HT1080 (cell line): ENCODE results near the gene ARHGAP33. TPM values are rescaled to one million over a fixed set of nuclear protein-coding genes. Genes with fewer than 3 reads are reported as not detected.

Experiments used
- DNase-seq: peaks from one replicate; pipeline ENCODE4 v3.0.0-alpha.2; 2015; ENCODE audit warnings: low read depth
- polyA plus RNA-seq, 2 experiments: library from polyadenylated mRNA; depleted of rRNA; stranded (reverse); fragments of >200 nt; gene quantifications; 2 replicates each; pipeline ENCODE4 v1.2.3, GENCODE V29; 2015
- total RNA-seq: library from RNA; depleted of rRNA; stranded (reverse); fragments of >200 nt; shearing (Covaris generic); gene quantifications from 2 replicates; pipeline ENCODE4 v1.2.3, GENCODE V29; 2014; rRNA removed

ARHGAP33 gene, protein sequence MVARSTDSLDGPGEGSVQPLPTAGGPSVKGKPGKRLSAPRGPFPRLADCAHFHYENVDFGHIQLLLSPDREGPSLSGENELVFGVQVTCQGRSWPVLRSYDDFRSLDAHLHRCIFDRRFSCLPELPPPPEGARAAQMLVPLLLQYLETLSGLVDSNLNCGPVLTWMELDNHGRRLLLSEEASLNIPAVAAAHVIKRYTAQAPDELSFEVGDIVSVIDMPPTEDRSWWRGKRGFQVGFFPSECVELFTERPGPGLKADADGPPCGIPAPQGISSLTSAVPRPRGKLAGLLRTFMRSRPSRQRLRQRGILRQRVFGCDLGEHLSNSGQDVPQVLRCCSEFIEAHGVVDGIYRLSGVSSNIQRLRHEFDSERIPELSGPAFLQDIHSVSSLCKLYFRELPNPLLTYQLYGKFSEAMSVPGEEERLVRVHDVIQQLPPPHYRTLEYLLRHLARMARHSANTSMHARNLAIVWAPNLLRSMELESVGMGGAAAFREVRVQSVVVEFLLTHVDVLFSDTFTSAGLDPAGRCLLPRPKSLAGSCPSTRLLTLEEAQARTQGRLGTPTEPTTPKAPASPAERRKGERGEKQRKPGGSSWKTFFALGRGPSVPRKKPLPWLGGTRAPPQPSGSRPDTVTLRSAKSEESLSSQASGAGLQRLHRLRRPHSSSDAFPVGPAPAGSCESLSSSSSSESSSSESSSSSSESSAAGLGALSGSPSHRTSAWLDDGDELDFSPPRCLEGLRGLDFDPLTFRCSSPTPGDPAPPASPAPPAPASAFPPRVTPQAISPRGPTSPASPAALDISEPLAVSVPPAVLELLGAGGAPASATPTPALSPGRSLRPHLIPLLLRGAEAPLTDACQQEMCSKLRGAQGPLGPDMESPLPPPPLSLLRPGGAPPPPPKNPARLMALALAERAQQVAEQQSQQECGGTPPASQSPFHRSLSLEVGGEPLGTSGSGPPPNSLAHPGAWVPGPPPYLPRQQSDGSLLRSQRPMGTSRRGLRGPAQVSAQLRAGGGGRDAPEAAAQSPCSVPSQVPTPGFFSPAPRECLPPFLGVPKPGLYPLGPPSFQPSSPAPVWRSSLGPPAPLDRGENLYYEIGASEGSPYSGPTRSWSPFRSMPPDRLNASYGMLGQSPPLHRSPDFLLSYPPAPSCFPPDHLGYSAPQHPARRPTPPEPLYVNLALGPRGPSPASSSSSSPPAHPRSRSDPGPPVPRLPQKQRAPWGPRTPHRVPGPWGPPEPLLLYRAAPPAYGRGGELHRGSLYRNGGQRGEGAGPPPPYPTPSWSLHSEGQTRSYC
- total RNA-seq: 1.3 and 1.8 TPM in 2 replicates
- polyA plus RNA-seq (2015; cell fraction: cytosol; rRNA removed): 2.7 and 6.6 TPM in 2 replicates
- 21.8 and 25.1 TPM in 2 replicates for polyA plus RNA-seq (2015; cell fraction: nucleus; rRNA removed)

GRCh38 chr19:35775298-35776101, at the start of gene ARHGAP33:
Gene ARHGAP33 (plus strand): TSS chr19:35775564. CDS start chr19:35775659, 95 bp downstream.
- DNase-seq: peak; percentile 89

DNA sequence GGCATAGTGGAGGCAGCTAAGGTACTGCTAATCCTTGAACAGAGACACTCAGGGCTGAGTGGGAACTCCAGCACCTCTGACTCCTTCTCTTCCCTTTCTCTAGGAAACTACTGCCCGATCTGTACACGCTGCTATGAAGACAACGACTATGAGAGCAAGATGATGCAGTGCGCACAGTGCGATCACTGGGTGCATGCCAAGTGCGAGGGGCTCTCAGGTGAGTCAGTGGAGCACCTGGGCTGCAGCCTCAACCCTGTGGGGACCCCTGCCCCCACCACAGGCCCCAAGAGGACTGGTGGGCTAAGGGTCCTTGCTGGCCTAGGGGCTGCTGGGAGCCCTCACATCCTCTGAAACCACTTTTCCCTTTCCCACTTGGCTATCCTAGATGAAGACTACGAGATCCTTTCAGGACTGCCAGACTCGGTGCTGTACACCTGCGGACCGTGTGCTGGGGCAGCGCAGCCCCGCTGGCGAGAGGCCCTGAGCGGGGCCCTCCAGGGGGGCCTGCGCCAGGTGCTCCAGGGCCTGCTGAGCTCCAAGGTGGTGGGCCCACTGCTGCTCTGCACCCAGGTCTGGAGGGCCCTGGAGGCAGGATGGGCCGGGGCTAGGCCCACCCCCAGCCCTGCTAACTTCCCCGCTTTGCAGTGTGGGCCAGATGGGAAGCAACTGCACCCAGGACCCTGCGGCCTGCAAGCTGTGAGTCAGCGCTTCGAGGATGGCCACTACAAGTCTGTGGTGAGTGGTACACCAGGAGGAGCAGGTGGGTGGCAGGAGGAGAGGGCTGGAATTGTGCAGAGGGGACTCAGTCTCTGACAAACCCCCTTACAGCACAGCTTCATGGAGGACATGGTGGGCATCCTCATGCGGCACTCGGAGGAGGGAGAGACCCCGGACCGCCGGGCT, 48.1 kb upstream of the ARHGAP33 start:
- DNase-seq: no peak

GRCh38 chr19:35727956-35728706, 47.2 kb upstream of the ARHGAP33 start:
- DNase-seq: no peak

DNA sequence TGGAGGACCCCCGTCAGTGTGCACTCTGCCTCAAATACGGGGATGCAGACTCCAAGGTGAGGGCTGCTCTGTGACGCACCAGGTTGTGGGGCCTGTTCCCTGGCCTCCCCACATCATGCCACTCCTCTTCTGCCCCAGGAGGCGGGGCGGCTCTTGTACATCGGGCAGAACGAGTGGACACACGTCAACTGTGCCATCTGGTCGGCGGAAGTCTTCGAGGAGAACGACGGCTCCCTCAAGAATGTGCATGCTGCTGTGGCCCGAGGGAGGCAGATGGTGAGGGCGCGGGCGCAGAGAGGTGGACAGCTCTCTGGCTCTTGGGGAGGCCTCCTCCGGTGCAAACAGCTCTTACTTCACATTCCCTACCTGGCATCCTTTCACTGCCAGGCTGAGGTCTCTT, 46.3 kb upstream of the ARHGAP33 start:
- no peak for DNase-seq

GRCh38 chr19:35729763-35730162, 45.6 kb upstream of the ARHGAP33 start:
- DNase-seq: no peak

GRCh38 chr19:35730326-35730725, 45.0 kb upstream of the ARHGAP33 start:
- DNase-seq: no peak

DNA sequence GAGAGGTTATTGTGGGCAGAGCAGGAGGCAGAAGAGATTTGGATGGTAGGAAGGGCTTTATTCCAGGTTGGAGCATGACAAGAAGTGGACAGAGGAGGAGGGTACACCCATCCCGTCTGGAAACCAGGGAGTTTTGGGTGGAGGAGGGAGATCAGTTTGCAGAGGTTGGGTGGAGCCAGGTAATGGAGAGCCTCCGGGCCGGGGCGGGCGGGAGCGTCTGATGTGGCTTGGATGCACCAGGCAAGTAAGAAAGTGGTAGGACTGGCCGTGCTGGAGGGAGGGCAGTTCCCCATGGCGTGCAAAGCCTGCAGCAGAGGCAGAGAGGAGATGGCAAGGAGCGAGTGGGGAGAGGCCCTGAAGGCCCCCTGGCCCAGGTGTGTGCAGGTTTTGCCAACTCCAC, 44.0 kb upstream of the ARHGAP33 start:
- DNase-seq: no peak

- no peak for DNase-seq
These were observed 43.5 kb upstream of the ARHGAP33 start for GRCh38 chr19:35731779-35732405.

DNA sequence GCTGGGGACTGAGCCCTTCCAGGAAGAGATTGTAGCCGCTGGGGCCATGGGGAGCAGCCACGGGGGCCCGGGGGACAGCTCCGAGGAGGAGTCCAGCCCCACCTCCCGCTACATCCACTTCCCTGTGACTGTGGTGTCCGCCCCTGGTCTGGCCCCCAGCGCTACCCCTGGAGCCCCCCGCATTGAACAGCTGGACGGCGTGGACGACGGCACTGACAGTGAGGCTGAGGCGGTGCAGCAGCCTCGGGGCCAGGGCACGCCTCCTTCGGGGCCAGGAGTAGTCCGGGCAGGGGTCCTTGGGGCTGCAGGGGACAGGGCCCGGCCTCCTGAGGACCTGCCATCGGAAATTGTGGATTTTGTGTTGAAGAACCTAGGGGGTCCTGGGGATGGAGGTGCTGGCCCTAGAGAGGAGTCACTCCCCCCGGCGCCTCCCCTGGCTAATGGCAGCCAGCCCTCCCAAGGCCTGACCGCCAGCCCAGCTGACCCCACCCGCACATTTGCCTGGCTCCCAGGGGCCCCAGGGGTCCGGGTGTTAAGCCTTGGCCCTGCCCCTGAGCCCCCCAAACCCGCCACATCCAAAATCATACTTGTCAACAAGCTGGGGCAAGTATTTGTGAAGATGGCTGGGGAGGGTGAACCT, 42.7 kb upstream of the ARHGAP33 start:
- DNase-seq: no peak

DNA sequence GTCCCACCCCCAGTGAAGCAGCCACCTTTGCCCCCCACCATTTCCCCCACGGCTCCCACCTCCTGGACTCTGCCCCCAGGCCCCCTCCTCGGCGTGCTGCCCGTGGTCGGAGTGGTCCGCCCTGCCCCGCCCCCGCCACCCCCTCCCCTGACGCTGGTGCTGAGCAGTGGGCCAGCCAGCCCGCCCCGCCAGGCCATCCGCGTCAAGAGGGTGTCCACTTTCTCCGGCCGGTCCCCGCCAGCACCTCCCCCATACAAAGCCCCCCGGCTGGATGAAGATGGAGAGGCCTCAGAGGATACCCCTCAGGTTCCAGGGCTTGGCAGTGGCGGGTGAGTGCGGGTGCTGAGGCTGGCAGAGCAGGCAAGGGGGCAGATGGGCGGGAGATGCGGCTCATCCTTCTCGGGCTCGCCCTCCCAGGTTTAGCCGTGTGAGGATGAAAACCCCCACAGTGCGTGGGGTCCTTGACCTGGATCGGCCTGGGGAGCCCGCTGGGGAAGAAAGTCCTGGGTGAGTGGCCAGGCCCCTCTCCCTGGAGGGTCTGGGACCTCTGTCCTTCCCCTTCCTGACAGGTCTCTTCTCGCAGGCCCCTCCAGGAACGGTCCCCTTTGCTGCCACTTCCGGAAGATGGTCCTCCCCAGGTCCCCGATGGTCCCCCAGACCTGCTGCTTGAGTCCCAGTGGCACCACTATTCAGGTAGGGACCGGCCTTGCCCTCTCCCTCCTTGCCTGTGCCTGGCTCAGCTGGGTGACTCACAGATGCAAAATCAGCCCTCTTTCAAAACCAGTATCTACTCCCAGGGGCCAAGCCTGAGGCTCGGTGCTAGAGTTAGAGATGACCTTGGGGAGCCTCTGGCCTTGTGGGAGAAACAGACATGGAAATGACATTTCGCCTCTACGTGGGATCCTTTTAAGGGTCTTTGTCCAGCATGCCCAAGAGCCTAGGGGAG, 41.9 kb upstream of the ARHGAP33 start:
- DNase-seq: no peak

DNA sequence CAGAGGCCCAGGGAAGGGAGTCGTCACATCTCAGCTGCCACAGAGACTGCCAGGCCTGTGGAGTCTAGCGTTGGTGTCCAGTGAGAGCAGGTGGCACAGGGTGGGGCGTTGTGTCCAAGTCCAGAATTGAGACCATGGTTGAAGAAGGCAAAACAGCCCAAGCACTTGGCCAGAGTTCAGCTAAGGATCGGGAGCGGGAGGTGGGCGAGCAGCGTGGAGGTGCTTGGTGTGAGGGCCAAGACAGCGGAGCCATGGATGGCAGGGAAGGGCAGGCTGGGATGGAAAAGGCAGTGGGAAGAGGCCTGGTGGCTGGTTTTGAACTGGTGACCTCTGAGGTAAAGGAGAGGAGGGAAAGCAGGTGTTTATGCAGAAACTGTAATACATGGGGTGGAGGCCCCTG, 41.1 kb upstream of the ARHGAP33 start:
- no peak for DNase-seq

DNA sequence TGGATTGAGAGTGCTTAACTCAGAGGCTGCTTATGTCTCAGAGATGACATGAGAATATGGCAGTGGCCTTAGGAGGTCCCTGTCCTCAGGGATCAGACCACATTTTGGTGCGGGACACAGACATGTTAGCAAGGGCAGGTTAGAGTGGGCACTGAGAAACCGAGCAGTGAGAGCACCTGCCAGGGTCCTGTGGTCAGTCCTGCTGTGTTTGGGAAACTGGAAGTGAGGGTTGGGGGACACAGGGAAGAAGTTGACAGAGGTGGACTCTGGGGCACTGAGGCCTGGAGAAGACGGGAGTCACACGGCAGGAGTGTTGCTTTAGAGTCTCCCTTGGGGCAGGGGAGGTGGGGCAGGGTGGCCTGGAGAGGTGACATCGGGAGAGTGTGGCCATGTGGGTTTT, 40.5 kb upstream of the ARHGAP33 start:
- no peak for DNase-seq

DNA sequence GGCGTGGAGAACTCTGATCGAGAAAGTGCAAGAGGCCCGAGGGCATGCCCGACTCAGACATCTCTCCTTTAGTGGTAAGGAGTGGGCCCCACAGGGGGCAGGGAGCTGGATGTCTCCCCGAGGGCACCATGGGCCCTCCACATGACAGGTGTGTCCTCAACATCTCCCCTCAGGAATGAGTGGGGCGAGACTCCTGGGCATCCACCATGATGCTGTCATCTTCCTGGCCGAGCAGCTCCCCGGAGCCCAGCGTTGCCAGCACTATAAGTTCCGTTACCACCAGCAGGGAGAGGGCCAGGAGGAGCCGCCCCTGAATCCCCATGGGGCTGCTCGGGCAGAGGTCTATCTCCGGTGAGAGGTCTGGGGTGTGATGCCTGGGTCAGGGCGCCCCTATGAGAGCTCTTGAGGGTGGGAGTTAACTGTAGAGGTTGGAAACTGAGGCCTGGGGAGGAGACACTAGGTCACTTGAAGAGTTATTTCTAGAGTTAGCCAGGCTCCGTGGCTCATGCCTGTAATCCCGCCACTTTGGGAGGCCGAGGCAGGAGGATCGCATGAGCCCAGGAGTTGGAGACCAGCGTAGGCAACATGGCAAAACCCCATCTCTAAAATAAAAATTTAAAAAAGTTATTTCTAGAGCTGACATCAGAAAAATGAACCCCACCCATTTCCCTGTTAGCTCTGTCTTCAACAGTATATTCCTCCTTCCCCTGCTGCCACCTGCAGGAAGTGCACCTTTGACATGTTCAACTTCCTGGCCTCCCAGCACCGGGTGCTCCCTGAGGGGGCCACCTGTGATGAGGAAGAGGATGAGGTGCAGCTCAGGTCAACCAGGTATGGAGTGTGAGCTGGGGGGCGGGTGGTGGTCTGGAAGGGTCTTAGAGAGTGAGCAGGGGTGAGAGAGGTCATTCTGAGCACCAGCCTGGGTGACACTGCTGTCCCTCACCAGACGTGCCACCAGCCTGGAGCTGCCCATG, 38.2 kb upstream of the ARHGAP33 start:
- DNase-seq: no peak

DNA sequence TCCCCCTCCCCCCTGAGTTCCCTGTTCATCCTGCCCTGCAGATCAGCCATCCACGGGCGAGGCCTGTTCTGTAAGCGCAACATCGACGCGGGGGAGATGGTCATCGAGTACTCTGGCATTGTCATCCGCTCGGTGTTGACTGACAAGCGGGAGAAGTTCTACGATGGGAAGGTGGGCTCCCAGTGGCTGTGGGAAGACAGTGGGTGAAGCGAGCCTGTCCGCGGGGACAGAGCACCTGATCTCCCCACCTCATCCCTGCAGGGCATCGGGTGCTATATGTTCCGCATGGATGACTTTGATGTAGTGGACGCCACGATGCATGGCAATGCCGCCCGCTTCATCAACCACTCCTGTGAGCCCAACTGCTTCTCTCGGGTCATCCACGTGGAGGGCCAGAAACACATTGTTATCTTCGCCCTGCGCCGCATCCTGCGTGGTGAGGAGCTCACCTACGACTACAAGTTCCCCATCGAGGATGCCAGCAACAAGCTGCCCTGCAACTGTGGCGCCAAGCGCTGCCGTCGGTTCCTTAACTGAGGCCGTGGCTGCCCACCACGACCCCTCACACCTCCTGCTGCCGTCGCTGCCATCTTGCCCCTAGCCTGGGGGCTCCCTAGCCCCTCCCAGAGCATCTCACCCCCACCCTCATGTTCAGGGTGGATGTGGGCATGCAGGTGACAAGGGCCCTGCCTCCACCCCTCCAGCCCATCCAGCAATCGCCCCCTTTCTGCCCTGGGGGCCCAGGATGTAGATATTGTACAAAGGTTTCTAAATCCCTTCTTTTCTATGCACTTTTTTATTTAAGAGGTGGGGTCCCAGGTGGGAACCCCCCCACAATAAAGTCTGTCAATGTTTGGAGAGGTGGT, 37.1 kb upstream of the ARHGAP33 start:
- no peak for DNase-seq
